GM10266 (cell line): Measurements from ENCODE around the gene ELL2.

Experiments used
- DNase-seq: peaks from one replicate; pipeline ENCODE4 v3.0.0; 2012; ENCODE audit errors: extremely low spot score
- TF ChIP-seq, protein P1 (sequence below): IDR thresholded peaks from 2 replicates; pipeline ENCODE4 v1.5.1; 2012; ENCODE audit warnings: mild to moderate bottlenecking, low read depth; ENCODE audit not compliant: control insufficient read depth, insufficient read depth; ENCODE audit errors: missing control alignments

The ELL2 gene

DNA sequence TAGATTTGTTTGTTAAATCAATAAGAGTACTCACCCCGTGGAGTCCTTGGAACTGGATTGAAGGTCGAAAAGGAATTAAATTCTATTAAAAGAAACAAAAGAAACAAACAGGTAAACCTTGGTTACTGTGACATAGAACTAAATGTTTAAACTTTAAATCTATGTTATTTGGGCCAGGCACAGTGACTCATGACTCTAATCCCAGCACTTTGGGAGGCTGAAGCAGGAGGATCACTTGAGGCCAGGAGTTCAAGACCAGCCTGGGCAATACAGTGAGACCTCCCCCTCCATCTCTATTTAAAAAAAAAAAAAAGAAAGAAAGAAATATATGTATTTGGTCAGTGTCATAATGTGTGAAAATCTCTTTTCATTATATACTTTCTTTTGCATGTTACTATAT is 18.7 kb downstream of the ELL2 start:
- no peak for DNase-seq
- TF ChIP-seq, protein P1, sequence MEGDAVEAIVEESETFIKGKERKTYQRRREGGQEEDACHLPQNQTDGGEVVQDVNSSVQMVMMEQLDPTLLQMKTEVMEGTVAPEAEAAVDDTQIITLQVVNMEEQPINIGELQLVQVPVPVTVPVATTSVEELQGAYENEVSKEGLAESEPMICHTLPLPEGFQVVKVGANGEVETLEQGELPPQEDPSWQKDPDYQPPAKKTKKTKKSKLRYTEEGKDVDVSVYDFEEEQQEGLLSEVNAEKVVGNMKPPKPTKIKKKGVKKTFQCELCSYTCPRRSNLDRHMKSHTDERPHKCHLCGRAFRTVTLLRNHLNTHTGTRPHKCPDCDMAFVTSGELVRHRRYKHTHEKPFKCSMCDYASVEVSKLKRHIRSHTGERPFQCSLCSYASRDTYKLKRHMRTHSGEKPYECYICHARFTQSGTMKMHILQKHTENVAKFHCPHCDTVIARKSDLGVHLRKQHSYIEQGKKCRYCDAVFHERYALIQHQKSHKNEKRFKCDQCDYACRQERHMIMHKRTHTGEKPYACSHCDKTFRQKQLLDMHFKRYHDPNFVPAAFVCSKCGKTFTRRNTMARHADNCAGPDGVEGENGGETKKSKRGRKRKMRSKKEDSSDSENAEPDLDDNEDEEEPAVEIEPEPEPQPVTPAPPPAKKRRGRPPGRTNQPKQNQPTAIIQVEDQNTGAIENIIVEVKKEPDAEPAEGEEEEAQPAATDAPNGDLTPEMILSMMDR = no peak

DNA sequence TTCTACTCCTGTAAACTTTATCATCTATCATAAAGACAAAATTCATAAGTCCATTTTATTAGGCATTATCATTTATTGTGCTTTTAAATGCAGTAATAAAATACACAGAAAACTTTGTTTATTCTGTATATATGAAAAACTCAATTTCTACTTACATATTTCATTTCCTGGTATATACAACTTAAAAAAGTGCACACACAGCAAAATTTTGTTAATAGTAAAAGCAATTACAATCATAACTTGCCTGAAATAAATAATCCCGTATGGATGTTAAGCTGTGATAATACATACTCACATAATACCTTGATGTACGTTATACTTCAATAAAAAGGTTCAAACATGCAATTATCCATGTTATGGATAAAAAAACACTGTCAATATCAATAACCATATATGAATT is 19.2 kb downstream of the ELL2 start:
- TF ChIP-seq, protein P1 = no peak
- DNase-seq = no peak

DNA sequence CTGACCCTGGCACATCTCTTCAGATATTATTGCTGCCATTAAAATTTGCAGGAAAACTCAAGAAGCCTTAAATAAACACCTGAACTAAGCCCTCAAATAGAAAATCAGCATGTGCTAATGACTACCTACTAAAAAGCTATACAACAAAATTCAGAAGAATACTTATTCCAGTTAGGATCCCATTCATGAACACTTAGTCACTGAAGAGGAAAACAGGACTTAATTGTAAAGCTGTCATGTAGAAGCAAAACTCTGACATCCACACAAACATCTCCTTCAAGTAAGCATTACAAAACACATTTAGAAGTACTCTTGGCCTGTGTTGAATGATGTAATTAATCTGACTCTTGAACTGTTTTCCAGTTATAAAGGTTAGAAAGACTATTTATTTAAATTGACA is 19.9 kb downstream of the ELL2 start:
- DNase-seq = no peak
- TF ChIP-seq, protein P1 = no peak

DNA sequence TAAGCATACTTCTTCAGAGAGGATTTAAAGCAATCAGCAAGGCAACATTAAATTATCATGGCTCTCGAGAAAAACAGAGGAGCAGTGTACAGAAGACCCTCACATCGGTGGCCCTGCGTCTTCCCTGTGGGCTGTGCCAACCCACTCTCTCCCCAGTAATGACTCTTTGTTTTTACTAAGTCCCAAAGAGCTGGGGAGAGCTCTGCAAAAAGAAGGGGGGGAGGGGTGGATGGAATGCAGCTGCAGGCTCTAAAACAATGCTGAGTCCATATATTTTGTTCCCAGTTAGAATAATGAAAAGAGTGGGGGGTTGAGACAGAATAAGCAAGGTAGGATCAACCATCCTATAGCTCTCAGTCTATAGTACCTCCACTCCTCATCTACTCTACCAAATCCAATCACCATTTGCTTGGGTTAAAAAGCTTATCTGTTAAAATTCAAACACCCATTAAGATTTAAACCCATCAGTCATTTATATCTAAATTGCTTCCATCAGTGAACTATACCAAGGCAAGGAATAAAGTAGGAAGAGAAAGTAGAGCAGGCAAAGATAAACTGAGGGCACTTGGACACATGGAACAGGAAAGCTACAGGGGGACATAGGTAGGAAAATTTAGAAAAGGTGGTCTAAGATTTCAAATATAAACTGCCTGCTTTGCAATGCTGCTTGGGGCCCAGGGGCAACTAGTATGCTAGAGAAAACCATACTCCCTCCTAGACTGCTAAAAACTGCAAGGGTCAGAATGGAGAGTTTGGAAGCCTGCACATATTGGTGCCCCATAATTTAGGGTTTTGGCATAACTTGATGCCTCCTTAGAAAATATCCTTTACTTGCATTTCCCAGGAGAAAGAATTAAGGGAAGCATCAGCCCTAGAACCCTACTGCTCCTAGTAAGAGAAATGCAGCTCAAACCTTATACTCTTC is 20.6 kb downstream of the ELL2 start:
- TF ChIP-seq, protein P1 = no peak
- no peak for DNase-seq

DNA sequence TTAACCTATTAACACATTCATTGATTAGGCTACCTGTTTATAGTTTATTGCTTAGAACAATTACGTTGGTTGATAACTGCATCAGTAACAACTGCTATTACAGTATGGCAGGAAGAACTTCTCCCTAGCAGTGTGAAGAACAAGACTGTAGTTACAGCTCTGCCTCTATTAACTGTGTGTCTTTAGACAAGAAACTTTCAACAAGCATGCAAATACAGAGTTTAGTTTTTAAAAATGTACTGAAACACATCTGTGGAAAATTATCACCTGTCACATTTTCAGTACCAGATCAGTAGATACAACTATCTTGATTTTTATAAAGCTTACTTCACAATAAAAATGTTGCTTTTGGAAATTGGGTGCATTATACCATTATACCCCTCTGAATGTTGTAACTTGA is 22.2 kb downstream of the ELL2 start:
- TF ChIP-seq, protein P1 = no peak
- DNase-seq = no peak

DNA sequence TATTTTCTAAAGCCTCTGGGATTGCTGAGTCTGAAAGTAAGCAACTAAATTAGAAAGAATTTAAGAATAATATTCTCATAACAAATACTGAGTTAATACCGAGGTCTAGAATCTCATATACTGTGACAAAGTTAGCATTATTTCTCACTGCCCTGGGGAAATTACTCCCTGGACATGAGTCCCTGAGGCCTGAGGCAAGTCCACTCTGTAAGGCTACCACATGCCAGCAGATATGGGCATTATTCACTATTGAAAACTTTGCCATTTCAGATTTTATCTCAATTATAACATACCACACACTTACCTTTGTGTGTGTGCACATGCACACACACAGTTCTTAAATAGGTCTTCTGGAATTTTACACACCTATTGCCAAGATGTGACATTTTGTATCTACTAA is 22.9 kb downstream of the ELL2 start:
- TF ChIP-seq, protein P1 = no peak
- no peak for DNase-seq

DNA sequence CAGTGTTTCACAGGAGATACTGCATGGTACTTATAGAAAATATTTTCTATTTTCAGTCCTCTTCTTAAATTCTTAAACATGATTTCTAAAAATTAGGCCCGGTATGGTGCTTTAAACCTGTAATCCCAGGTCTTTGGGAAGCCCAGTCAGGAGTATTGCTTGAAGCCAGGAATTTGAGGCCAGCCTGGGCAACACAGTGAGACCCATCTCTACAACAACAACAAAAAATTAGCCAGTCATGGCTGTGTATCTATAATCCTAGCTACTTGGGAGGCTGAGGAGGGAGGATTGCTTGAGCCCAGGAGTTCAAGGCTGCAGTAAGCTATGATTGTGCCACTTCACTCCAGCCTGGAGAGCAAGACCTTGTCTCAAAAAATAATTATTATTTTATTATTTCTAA is 23.3 kb downstream of the ELL2 start:
- TF ChIP-seq, protein P1 = no peak
- no peak for DNase-seq
